Endothelial cell of umbilical vein (primary cell): ENCODE data around the gene PCBP4. TPM values are rescaled to one million over a fixed set of nuclear protein-coding genes. Genes with fewer than 3 reads are reported as not detected.

ENCODE experiments used
- BruUV-seq: library from RNA; stranded (reverse); fragments of 400-500 nt; replicated peaks from 2 replicates; lab custom pipeline; 2021; lab: Mats Ljungman, UMichigan
- CTCF ChIA-PET: fragments of 300-600, 350-600 bp; sonication (Branson Sonifier 250); formaldehyde crosslinking; loops from one replicate; lab custom pipeline; 2021; ENCODE audit warnings: antibody characterized with exemption, inconsistent platforms; lab: Charles Lee
- POLR2A ChIA-PET: fragments of 300-600, 350-600 bp; sonication (Branson Sonifier 250); formaldehyde crosslinking; loops from one replicate; lab custom pipeline; 2021; ENCODE audit warnings: antibody characterized with exemption, inconsistent platforms; lab: Charles Lee
- DNase-seq: peaks from one replicate; pipeline ENCODE4 v3.0.0-alpha.2; 2011; ENCODE audit warnings: low read depth, low spot score
- FAIRE-seq: peaks from 2 replicates; lab custom pipeline; 2011; peaks lifted over from hg19 to GRCh38; lab: Jason Lieb, UNC
- H2AFZ ChIP-seq: 2 replicates; pipeline ENCODE4 v1.6.0; 2012; ENCODE audit warnings: low read depth, low read length, control low read depth, inconsistent platforms
- H3K27ac ChIP-seq: 2 replicates; pipeline ENCODE4 v1.5.1; 2011; ENCODE audit warnings: low read depth, mild to moderate bottlenecking, control low read depth, low read length, moderate library complexity; ENCODE audit not compliant: insufficient read depth
- H3K27me3 ChIP-seq, 2 experiments: 2 replicates each; pipeline versions ENCODE4 v1.6.0 to v1.6.1; 2011; ENCODE audit warnings: low read length in 2 of 2, mixed read lengths in 1 of 2; ENCODE audit not compliant: control insufficient read depth in 2 of 2, insufficient read depth in 2 of 2
- H3K36me3 ChIP-seq, 2 experiments: 2 replicates in 1 of 2; 3 replicates in 1 of 2; pipeline ENCODE4 v1.5.1; 2011; ENCODE audit warnings: low read length in 2 of 2, mild to moderate bottlenecking in 1 of 2, moderate library complexity in 1 of 2; ENCODE audit not compliant: control insufficient read depth in 2 of 2, insufficient read depth in 2 of 2; ENCODE audit errors: extremely low read depth in 1 of 2
- H3K4me1 ChIP-seq: 3 replicates; pipeline ENCODE4 v1.5.1; 2011; ENCODE audit warnings: mild to moderate bottlenecking, low read length; ENCODE audit not compliant: control insufficient read depth, insufficient read depth; ENCODE audit errors: extremely low read depth
- H3K4me2 ChIP-seq: 2 replicates; pipeline ENCODE4 v1.6.1; 2011; ENCODE audit warnings: low read length, control low read depth, mixed read lengths; ENCODE audit not compliant: insufficient read depth
- H3K4me3 ChIP-seq, 3 experiments: fragments of 200-600 bp in 1 of 3; sonication (generic), shearing (Covaris generic) in 1 of 3; replicated peaks in 1 of 3; 2 replicates each; pipeline ENCODE4 v1.5.1; 2011 to 2016; ENCODE audit warnings: control low read depth in 3 of 3, low read length in 3 of 3, mild to moderate bottlenecking in 2 of 3, inconsistent platforms in 1 of 3, low read depth in 1 of 3, moderate library complexity in 1 of 3; ENCODE audit not compliant: insufficient read depth in 1 of 3
- H3K79me2 ChIP-seq: 2 replicates; pipeline ENCODE4 v1.6.0; 2012; ENCODE audit warnings: low read length, inconsistent platforms; ENCODE audit not compliant: control insufficient read depth, insufficient read depth
- H3K9ac ChIP-seq: replicated peaks from 2 replicates; pipeline ENCODE3; 2011; ENCODE audit warnings: low read length, control low read depth; ENCODE audit not compliant: insufficient read depth; ENCODE audit errors: extremely low read depth
- H3K9me1 ChIP-seq: replicated peaks from 3 replicates; pipeline ENCODE4 v1.6.0; 2011; ENCODE audit warnings: mild to moderate bottlenecking, low read length; ENCODE audit not compliant: control insufficient read depth, insufficient read depth; ENCODE audit errors: extremely low read depth
- H3K9me3 ChIP-seq: replicated peaks from 2 replicates; pipeline ENCODE4 v1.5.1; 2012; ENCODE audit warnings: low read length, inconsistent platforms; ENCODE audit not compliant: control insufficient read depth, insufficient read depth
- H4K20me1 ChIP-seq: replicated peaks from 2 replicates; pipeline ENCODE3; 2011; ENCODE audit warnings: mild to moderate bottlenecking, low read length; ENCODE audit not compliant: control insufficient read depth, insufficient read depth; ENCODE audit errors: extremely low read depth
- EZH2 ChIP-seq: IDR thresholded peaks from 2 replicates; pipeline ENCODE4 v1.6.1; 2012; ENCODE audit warnings: borderline replicate concordance, low read depth, mild to moderate bottlenecking, moderate library complexity, low read length, inconsistent platforms; ENCODE audit not compliant: severe bottlenecking
- FOS ChIP-seq: IDR thresholded peaks from 2 replicates; pipeline ENCODE4 v1.6.1; 2011; ENCODE audit warnings: mild to moderate bottlenecking, low read length, moderate library complexity, borderline replicate concordance; ENCODE audit not compliant: insufficient read depth
- GATA2 ChIP-seq: IDR thresholded peaks from 2 replicates; pipeline ENCODE4 v1.7.0; 2011; ENCODE audit warnings: low read depth, mild to moderate bottlenecking, moderate library complexity, mixed read lengths, low read length; ENCODE audit not compliant: insufficient read length, insufficient read depth
- JUN ChIP-seq: IDR thresholded peaks from 2 replicates; pipeline ENCODE4 v1.6.1; 2011; ENCODE audit warnings: borderline replicate concordance, low read depth; ENCODE audit not compliant: insufficient read length, insufficient read depth
- MAX ChIP-seq: IDR thresholded peaks from 2 replicates; pipeline ENCODE4 v1.6.1; 2011; ENCODE audit not compliant: insufficient read depth, insufficient read length
- MYC ChIP-seq: IDR thresholded peaks from one replicate; pipeline ENCODE4 v1.6.1; 2011; ENCODE audit warnings: mild to moderate bottlenecking, low read depth, low read length
- POLR2A ChIP-seq: IDR thresholded peaks from 2 replicates; pipeline ENCODE4 v1.6.1; 2012; ENCODE audit warnings: low read depth, mild to moderate bottlenecking, control low read depth, low read length
- POLR2AphosphoS5 ChIP-seq: IDR thresholded peaks from 2 replicates; pipeline ENCODE4 v1.6.1; 2012; ENCODE audit warnings: low read depth, mild to moderate bottlenecking, control low read depth, low read length, moderate library complexity; ENCODE audit not compliant: insufficient read depth
- dilution Hi-C: fragments of 300-500 bp; cut with MboI; formaldehyde crosslinking; loops from one replicate; pipeline ENCODE4 v1.15.0; 2019; ENCODE audit warnings: low sequenced_read_pairs; ENCODE audit not compliant: extremely low pct_ligation_motif_present
- intact Hi-C: fragments of 100-400 bp; cut with micrococcal nuclease; formaldehyde crosslinking; loops from one replicate; pipeline ENCODE4 v1.10.0; 2022
- polyA plus RNA-seq, 4 experiments: library from polyadenylated mRNA; depleted of rRNA in 3 of 4; stranded (reverse) in 3 of 4; unstranded in 1 of 4; fragments of >200 nt; gene quantifications; 2 replicates each; pipeline versions ENCODE4 v1.2.1 to v1.2.3, GENCODE V29; 2011 to 2012; ENCODE audit warnings: missing spikeins in 1 of 4
- small RNA-seq: library from RNA; depleted of rRNA; stranded (forward); fragments of <200 nt; gene quantifications from one replicate; pipeline ENCODE3, GENCODE V24; 2012; ENCODE audit warnings: low replicate concordance, low read depth; ENCODE audit not compliant: insufficient read depth, insufficient read length
- total RNA-seq: library from RNA; stranded (reverse); gene quantifications from 2 replicates; pipeline ENCODE4 v1.2.3, GENCODE V29; 2021
- TF ChIP-seq, protein P1 (sequence below), 2 donors: IDR thresholded peaks; 1 replicate in 1 of 2; 2 replicates in 1 of 2; pipeline ENCODE4 v1.5.1; 2011; ENCODE audit warnings: low read length in 2 of 2, mild to moderate bottlenecking in 2 of 2, moderate library complexity in 2 of 2, control low read depth in 1 of 2, inconsistent platforms in 1 of 2, low read depth in 1 of 2; ENCODE audit not compliant: insufficient read depth in 1 of 2; ENCODE audit errors: extremely low read depth in 1 of 2

The PCBP4 gene
- total and polyA plus RNA-seq, 2 donors (not counting 3 experiments of a cell fraction or from before 2014, with no cell fraction given) = 46.5 to 63.1 TPM

DNA sequence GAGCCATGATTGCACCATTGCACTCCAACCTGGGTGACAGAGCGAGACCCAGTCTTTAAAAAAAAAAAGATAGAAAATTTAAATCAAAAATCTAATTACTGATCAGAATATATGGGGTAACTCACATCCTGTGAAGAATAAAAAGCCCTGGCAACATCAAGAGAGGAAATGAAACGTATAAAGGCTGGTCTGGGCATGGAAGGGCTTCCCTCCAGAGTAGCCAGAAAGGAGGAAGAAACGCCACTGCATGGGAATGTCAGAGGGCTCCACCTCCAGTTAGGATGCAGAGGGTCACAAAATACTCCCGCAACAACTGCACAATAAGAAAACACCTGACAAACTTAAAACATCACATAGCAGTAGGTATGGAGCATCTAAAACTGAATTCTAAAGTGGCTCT is 59.2 kb downstream of the PCBP4 start:
- Histone ChIP-seq H3K9ac (no peak overlapping the region), H3K79me2 (no peaks in the 10 kb centered on the region), H3K9me3 (no peaks in the 10 kb centered on the region), H2AFZ (no peak overlapping the region), H3K4me2 (no peak overlapping the region), H4K20me1 (no peaks in the 10 kb centered on the region), H3K36me3 (no peaks in the 10 kb centered on the region), H3K9me1 (no peaks in the 10 kb centered on the region), H3K4me1 (no peaks in the 10 kb centered on the region), H3K4me3 (no peak overlapping the region), H3K27me3 (no peaks in the 10 kb centered on the region), H3K27ac (no peak overlapping the region)
- ChIA-PET POLR2A (no interaction called here), CTCF (no interaction called here)
- BruUV-seq = no TSS peak
- FAIRE-seq (no peak), DNase-seq (no peak)
- dilution Hi-C loops = no loop called here
- TF ChIP-seq POLR2A (no peak), MAX (no peak), POLR2AphosphoS5 (no peak), GATA2 (no peak), MYC (no peak), FOS (no peak), JUN (no peak), EZH2 (no peak)
- TF ChIP-seq, protein P1, sequence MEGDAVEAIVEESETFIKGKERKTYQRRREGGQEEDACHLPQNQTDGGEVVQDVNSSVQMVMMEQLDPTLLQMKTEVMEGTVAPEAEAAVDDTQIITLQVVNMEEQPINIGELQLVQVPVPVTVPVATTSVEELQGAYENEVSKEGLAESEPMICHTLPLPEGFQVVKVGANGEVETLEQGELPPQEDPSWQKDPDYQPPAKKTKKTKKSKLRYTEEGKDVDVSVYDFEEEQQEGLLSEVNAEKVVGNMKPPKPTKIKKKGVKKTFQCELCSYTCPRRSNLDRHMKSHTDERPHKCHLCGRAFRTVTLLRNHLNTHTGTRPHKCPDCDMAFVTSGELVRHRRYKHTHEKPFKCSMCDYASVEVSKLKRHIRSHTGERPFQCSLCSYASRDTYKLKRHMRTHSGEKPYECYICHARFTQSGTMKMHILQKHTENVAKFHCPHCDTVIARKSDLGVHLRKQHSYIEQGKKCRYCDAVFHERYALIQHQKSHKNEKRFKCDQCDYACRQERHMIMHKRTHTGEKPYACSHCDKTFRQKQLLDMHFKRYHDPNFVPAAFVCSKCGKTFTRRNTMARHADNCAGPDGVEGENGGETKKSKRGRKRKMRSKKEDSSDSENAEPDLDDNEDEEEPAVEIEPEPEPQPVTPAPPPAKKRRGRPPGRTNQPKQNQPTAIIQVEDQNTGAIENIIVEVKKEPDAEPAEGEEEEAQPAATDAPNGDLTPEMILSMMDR (IDR thresholded peaks at IDR 0.05; ENCODE audit: extremely low read depth in 1 of 2, insufficient read depth in 1 of 2, low read depth in 1 of 2, low read length in 2 of 2) = no peak
- intact Hi-C loops = no loop called here

Small RNA genes within 50 kb of the gene (small RNA-seq; reads per million reads assigned to genes)
- not detected for gene AC115284.1

Other genes starting within 250 kb of the PCBP4 start
- gene IQCF6, start 188.2 kb downstream of the PCBP4 start, total RNA-seq = not detected in 2 replicates
- not detected in 2 replicates for gene IQCF6, start 188.2 kb downstream of the PCBP4 start, polyA plus RNA-seq
- gene IQCF2, start 105.8 kb downstream of the PCBP4 start, total RNA-seq = not detected in 2 replicates
- not detected in 2 replicates for gene IQCF2, start 105.8 kb downstream of the PCBP4 start, polyA plus RNA-seq
- not detected in 2 replicates for gene IQCF5, start 91.9 kb downstream of the PCBP4 start, total RNA-seq
- not detected in 2 replicates for gene IQCF5, start 91.9 kb downstream of the PCBP4 start, polyA plus RNA-seq
- gene IQCF1, start 64.1 kb downstream of the PCBP4 start, total RNA-seq = not detected in 2 replicates
- gene IQCF1, start 64.1 kb downstream of the PCBP4 start, polyA plus RNA-seq = not detected in 2 replicates
- gene RRP9, start 25.6 kb downstream of the PCBP4 start, total RNA-seq = 23.8 and 30.1 TPM in 2 replicates
- gene RRP9, start 25.6 kb downstream of the PCBP4 start, polyA plus RNA-seq = 26.0 and 30.7 TPM in 2 replicates
- gene PARP3, start 25.1 kb downstream of the PCBP4 start, total RNA-seq = 10.0 and 11.0 TPM in 2 replicates
- 13.3 and 13.8 TPM in 2 replicates for gene PARP3, start 25.1 kb downstream of the PCBP4 start, polyA plus RNA-seq
- 0.15 TPM in 1 of 2 replicates, not detected in the other for gene GPR62, start 12.1 kb downstream of the PCBP4 start, total RNA-seq
- gene GPR62, start 12.1 kb downstream of the PCBP4 start, polyA plus RNA-seq = 0.04 TPM in 1 of 2 replicates, not detected in the other
- gene ABHD14B, start 6.6 kb upstream of the PCBP4 start, total RNA-seq = 15.8 and 20.5 TPM in 2 replicates
- gene ABHD14B, start 6.6 kb upstream of the PCBP4 start, polyA plus RNA-seq = 50.3 and 54.3 TPM in 2 replicates
- 6.6 and 8.2 TPM in 2 replicates for gene ABHD14A, start 7.6 kb upstream of the PCBP4 start, total RNA-seq
- 23.7 and 30.6 TPM in 2 replicates for gene ABHD14A, start 7.6 kb upstream of the PCBP4 start, polyA plus RNA-seq
- 12.3 and 13.4 TPM in 2 replicates for gene ACY1, start 16.1 kb upstream of the PCBP4 start, total RNA-seq
- 32.9 and 41.2 TPM in 2 replicates for gene ACY1, start 16.1 kb upstream of the PCBP4 start, polyA plus RNA-seq
- gene RPL29, start 28.4 kb upstream of the PCBP4 start, total RNA-seq = 1,127 and 1,236 TPM in 2 replicates
- 2,177 and 2,233 TPM in 2 replicates for gene RPL29, start 28.4 kb upstream of the PCBP4 start, polyA plus RNA-seq
- gene DUSP7, start 89.1 kb upstream of the PCBP4 start, total RNA-seq = 29.2 and 30.5 TPM in 2 replicates
- gene DUSP7, start 89.1 kb upstream of the PCBP4 start, polyA plus RNA-seq = 37.7 and 38.7 TPM in 2 replicates
- gene POC1A, start 187.0 kb upstream of the PCBP4 start, total RNA-seq = 16.7 and 19.4 TPM in 2 replicates
- 14.8 and 14.9 TPM in 2 replicates for gene POC1A, start 187.0 kb upstream of the PCBP4 start, polyA plus RNA-seq
- gene ALAS1, start 230.7 kb upstream of the PCBP4 start, total RNA-seq = 45.1 and 48.1 TPM in 2 replicates
- 72.1 and 76.5 TPM in 2 replicates for gene ALAS1, start 230.7 kb upstream of the PCBP4 start, polyA plus RNA-seq